B cell (primary cell): Measurements from ENCODE around the gene TRIM52.

ENCODE experiments used
- EZH2 ChIP-seq: IDR thresholded peaks from 2 replicates; pipeline ENCODE4 v1.6.1; 2012; ENCODE audit warnings: borderline replicate concordance, low read depth, mild to moderate bottlenecking, moderate library complexity, low read length; ENCODE audit not compliant: insufficient read depth, poor library complexity, severe bottlenecking
- TF ChIP-seq, protein P1 (sequence below): fragments of 200-600 bp; IDR thresholded peaks from one replicate; pipeline ENCODE4 v1.8.0; 2022; ENCODE audit warnings: antibody characterized with exemption, mild to moderate bottlenecking

DNA sequence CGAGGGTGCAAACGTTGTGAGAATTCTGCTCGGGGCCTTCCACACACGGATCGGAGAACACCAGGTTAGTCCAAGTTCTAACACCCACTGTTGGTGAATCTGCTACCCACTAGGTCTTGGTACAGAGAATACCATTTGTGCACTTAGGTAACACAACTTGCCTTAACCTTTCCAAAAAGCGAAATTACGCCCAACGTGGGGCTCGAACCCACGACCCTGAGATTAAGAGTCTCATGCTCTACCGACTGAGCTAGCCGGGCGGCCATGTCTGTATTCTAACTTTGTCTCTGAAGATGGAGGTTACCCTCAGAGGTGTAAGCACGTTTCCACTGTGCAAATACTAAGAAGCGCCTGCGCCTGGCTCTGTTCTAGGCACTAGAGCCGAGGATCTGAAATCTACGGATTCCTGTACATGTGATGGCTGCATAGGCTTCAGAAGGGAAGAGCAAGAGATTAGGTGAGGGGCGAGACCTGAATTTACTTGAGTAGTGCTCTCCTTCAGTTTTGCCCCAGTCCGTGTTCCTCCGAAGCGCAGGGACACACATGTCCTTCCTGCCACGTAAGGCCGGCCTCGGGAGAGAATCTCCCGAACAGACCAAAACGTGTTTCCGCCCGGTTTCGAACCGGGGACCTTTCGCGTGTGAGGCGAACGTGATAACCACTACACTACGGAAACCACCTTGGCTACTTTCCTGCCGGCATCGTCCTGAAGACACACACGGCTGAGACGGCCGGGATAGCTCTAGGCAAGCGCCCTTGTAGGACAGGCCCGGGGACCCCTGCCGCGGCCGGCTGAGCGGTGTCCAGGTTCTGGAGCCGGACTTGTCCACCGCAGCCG lies 38.9 kb downstream of the TRIM52 start:
- TF ChIP-seq, protein P1, sequence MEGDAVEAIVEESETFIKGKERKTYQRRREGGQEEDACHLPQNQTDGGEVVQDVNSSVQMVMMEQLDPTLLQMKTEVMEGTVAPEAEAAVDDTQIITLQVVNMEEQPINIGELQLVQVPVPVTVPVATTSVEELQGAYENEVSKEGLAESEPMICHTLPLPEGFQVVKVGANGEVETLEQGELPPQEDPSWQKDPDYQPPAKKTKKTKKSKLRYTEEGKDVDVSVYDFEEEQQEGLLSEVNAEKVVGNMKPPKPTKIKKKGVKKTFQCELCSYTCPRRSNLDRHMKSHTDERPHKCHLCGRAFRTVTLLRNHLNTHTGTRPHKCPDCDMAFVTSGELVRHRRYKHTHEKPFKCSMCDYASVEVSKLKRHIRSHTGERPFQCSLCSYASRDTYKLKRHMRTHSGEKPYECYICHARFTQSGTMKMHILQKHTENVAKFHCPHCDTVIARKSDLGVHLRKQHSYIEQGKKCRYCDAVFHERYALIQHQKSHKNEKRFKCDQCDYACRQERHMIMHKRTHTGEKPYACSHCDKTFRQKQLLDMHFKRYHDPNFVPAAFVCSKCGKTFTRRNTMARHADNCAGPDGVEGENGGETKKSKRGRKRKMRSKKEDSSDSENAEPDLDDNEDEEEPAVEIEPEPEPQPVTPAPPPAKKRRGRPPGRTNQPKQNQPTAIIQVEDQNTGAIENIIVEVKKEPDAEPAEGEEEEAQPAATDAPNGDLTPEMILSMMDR: no peak
- no peak for TF ChIP-seq EZH2
